Heart left ventricle (tissue), 16 donors: Measurements from ENCODE around the gene PERM1. TPM values are rescaled to one million over a fixed set of nuclear protein-coding genes. Genes with fewer than 3 reads are reported as not detected.
A peak's percentile ranks its signal among the peaks of the same experiment; 100 is the strongest.

Experiments
- ATAC-seq, 4 donors: fragments of 200-7000 bp; cut with Tn5 transposase; one replicate each; pipeline ENCODE4 v1.9.1; 2020 to 2022; ENCODE audit warnings: moderate library complexity in 4 of 4, mild to moderate bottlenecking in 3 of 4, moderate number of reproducible peaks in 1 of 4
- DNase-seq, 5 donors: peaks; one replicate each; pipeline ENCODE4 v3.0.0-alpha.2; 2020
- H3K27ac ChIP-seq, 12 donors: fragments of 200-600 bp; sonication (generic) in 4 of 12; one replicate each; pipeline versions ENCODE4 v1.5.0 to v1.8.0; 2016 to 2022; ENCODE audit warnings: mild to moderate bottlenecking in 2 of 12
- H3K27me3 ChIP-seq, 9 donors: fragments of 200-600 bp; sonication (generic) in 2 of 9; one replicate each; pipeline versions ENCODE4 v1.5.1 to v1.8.0; 2016 to 2022; ENCODE audit warnings: mild to moderate bottlenecking in 3 of 9
- H3K36me3 ChIP-seq, 9 donors: fragments of 200-600 bp; sonication (generic) in 2 of 9; one replicate each; pipeline versions ENCODE4 v1.5.0 to v1.8.0; 2018 to 2022; ENCODE audit warnings: mild to moderate bottlenecking in 2 of 9
- H3K4me1 ChIP-seq, 12 donors: fragments of 200-600 bp; sonication (generic) in 4 of 12; one replicate each; pipeline versions ENCODE4 v1.5.0 to v1.8.0; 2016 to 2022; ENCODE audit warnings: mild to moderate bottlenecking in 3 of 12
- H3K4me3 ChIP-seq, 12 donors: fragments of 200-600 bp; sonication (generic) in 4 of 12; one replicate each; pipeline versions ENCODE4 v1.5.0 to v1.8.0; 2017 to 2022; ENCODE audit warnings: mild to moderate bottlenecking in 9 of 12, moderate library complexity in 4 of 12
- H3K9me3 ChIP-seq, 12 donors: fragments of 200-600 bp; sonication (generic) in 4 of 12; one replicate each; pipeline versions ENCODE4 v1.5.0 to v1.8.0; 2016 to 2022; ENCODE audit warnings: mild to moderate bottlenecking in 1 of 12
- CTCF ChIP-seq, 12 donors: fragments of 200-600 bp; sonication (generic) in 4 of 12; IDR thresholded peaks; one replicate each; pipeline versions ENCODE4 v1.5.0 to v1.8.0; 2018 to 2022; ENCODE audit warnings: antibody characterized with exemption in 12 of 12, mild to moderate bottlenecking in 5 of 12
- POLR2A ChIP-seq, 2 donors: fragments of 450-650 bp; IDR thresholded peaks; one replicate each; pipeline ENCODE4 v1.6.1; 2017; ENCODE audit warnings: antibody characterized with exemption in 2 of 2, mild to moderate bottlenecking in 2 of 2, moderate library complexity in 2 of 2
- WGBS, 4 donors: extraction: QIAGEN DNeasy Blood & Tissue Kit in 2 of 4; methylation state at CpG; one replicate each; pipeline versions ENCODE4 v1.1.5 to v1.1.7; 2013 to 2018; 5-methylcytosine and 5-hydroxymethylcytosine counted together
- intact Hi-C, 10 donors: fragments of 100-400 bp; cut with DNase I; formaldehyde crosslinking; loops; one replicate each; pipeline versions ENCODE4 v1.11.1 to v1.14.2; 2022
- polyA plus RNA-seq, 2 donors: library from polyadenylated mRNA; stranded (reverse); fragments of 200-250 nt; gene quantifications; one replicate each; pipeline ENCODE4 v1.2.3, GENCODE V29; 2013
- total RNA-seq, 9 donors: library from RNA; depleted of rRNA in 2 of 9; stranded (reverse); fragments of >200 nt in 2 of 9; fragmentation: NEBNext Ultra II Directional in 3 of 9; extraction: Animal tissue kit (Norgen Biotek cat#: 25700) in 3 of 9; gene quantifications; one replicate each; pipeline versions ENCODE4 v1.1.0 to v1.2.4, GENCODE V29; 2016 to 2023
- donor health status: ischemic (EF 13 %, LVEDD 7.1; RV severe dilation, severe dysfunction).
- donor health status: healthy with polysubstance abuse.
- donor health status: DM: no; HTN: yes; CAD: no.
- donor health status: DM: no; HTN: no; CAD: no.
- donor health status: ischemic (EF 25% LVEDD 6.9; RV normal size, moderate dysfunction).
- donor health status: ischemic (EF 25% LVEDD 5.7; RV mildly dilated, moderate dysfunction).
- donor health status: healthy.
- donor health status: DM: yes; HTN: yes; CAD: no.
- donor health status: ischemic (EF 35%, LVEDD 5.7; RV mildly dilated, moderate dysfunction).
- donor health status: nonischemic (EF 11% LVEDD 7.7; RV severe dilation, severe dysfunction).
- donor health status: DM: yes; HTN: yes; CAD: no.
- donor health status: PGD.
- donor health status: ischemic (EF 29% LVEDD 5.4; RV normal size, mild dysfunction).
- donor health status: nonischemic (EF 23%, LVEDD 6.1; RV moderate dilation, normal function).

Gene PERM1
- total and polyA plus RNA-seq, 11 donors, result 52.8 to 353 (median 104) TPM

GRCh38 chr1:1004780-1005697 lies 23.1 kb upstream of the PERM1 start:
- TF ChIP-seq POLR2A (IDR thresholded peaks at IDR 0.05) (no peak), CTCF (IDR thresholded peaks at IDR 0.05) (no peak)
- Histone ChIP-seq H3K4me1 (peaks cover 10 to 42% (median 27%) of the 10 kb centered on the region in 12 donors), H3K4me3 (peak overlapping the region in 4 of 12 donors; percentile 1 to 8 (median 4)), H3K27ac (peak overlapping the region in 8 of 12 donors; percentile 20 to 59 (median 40)), H3K9me3 (no peaks in the 10 kb centered on the region), H3K36me3 (peaks cover 0 to 4% (median 0%) of the 10 kb centered on the region in 9 donors), H3K27me3 (peaks cover 0 to 39% (median 0%) of the 10 kb centered on the region in 9 donors)
- intact Hi-C loops, result no loop called here
- ATAC-seq (peak in 3 of 4 donors; percentile 15 to 58 (median 24)), DNase-seq (peak in 4 of 5 donors; percentile 48 to 74 (median 65))
- WGBS, 4 donors, result 14 to 23% (median 16%) methylated on average over 14 to 21 of the region's 21 CpGs

GRCh38 chr1:1004420-1004779 lies 22.5 kb upstream of the PERM1 start:
- H3K36me3 ChIP-seq, result peaks cover 0 to 4% (median 0%) of the 10 kb centered on the region in 9 donors
- H3K27me3 ChIP-seq, result peaks cover 0 to 46% (median 0%) of the 10 kb centered on the region in 9 donors
- no peak overlapping the region for H3K4me3 ChIP-seq
- H3K9me3 ChIP-seq, result no peaks in the 10 kb centered on the region
- TF ChIP-seq POLR2A (IDR thresholded peaks at IDR 0.05) (no peak), CTCF (IDR thresholded peaks at IDR 0.05) (no peak)
- 50 to 70% (median 65%) methylated on average over 7 of the region's 7 CpGs for WGBS, 4 donors
- ATAC-seq (no peak), DNase-seq (peak in 2 of 5 donors; percentile 28 to 32)
- H3K27ac ChIP-seq, result peak overlapping the region in 1 of 12 donors; percentile 54
- H3K4me1 ChIP-seq, result peaks cover 10 to 47% (median 28%) of the 10 kb centered on the region in 12 donors
- intact Hi-C loops, result no loop called here

GRCh38 chr1:1003618-1004419 lies 21.9 kb upstream of the PERM1 start:
- Histone ChIP-seq H3K27ac (no peak overlapping the region), H3K36me3 (peaks cover 0 to 4% (median 0%) of the 10 kb centered on the region in 9 donors), H3K4me3 (no peak overlapping the region), H3K9me3 (no peaks in the 10 kb centered on the region), H3K27me3 (peaks cover 0 to 51% (median 0%) of the 10 kb centered on the region in 9 donors), H3K4me1 (peaks cover 10 to 53% (median 29%) of the 10 kb centered on the region in 12 donors)
- no peak for TF ChIP-seq POLR2A (IDR thresholded peaks at IDR 0.05)
- no peak for TF ChIP-seq CTCF (IDR thresholded peaks at IDR 0.05)
- whole genome bisulfite sequencing, 4 donors, result 86 to 88% (median 88%) methylated on average over 18 to 22 of the region's 22 CpGs
- ATAC-seq (no peak), DNase-seq (peak in 3 of 5 donors; percentile 20 to 43 (median 20))
- intact Hi-C loops, result no loop called here
